HG03457 (cell line): ENCODE results near the gene KRT37.
"Not testable (repeated sequence)": the region's sequence is repeated elsewhere in the genome, so short reads cannot be mapped to it uniquely, and the experiment has no call there.

Experiments
- ATAC-seq: cut with Tn5 transposase; IDR thresholded peaks from one replicate; pipeline ENCODE4 v1.9.1; 2021; ENCODE audit warnings: moderate number of reproducible peaks; ENCODE audit not compliant: unreplicated experiment

KRT37 gene

DNA sequence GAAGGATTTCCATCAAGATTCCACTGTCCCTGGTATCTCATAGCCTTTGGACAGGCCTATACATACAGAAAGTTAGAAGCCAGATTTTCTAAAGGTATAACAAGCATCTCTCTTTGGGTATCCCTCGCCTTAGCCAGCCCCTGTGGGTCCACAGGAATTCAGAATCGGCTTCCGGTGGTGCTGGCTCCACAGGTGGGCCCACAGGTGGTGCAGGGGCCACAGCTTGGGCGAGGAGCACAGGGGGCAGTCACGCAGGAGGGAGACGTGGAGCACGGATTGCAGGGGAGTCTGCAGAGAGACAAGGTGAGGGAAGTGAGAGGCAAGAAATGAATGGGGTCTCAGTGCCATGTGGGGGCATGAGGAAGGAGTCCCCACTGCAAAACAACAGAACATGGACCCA is 12.9 kb upstream of the KRT37 start:
- no peak for ATAC-seq

DNA sequence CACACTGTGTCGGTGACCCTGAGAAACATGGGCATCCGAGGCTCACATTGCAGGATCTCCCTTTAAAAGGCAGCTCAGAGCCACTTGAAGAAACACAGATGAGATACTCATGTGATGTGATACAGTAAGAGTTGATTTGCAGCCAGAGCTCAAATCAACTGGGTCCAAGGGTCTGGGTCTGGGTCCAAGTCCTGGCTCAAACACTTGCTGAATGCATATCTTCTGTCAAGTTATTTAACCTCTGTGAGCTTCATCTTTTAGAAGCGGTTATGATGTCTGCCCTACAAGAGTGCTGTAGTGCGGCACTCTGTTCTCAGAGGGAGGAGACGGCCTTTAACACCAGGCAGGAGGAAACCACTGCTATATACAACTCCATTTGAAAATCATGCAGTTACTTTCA is 10.0 kb upstream of the KRT37 start:
- no peak for ATAC-seq

DNA sequence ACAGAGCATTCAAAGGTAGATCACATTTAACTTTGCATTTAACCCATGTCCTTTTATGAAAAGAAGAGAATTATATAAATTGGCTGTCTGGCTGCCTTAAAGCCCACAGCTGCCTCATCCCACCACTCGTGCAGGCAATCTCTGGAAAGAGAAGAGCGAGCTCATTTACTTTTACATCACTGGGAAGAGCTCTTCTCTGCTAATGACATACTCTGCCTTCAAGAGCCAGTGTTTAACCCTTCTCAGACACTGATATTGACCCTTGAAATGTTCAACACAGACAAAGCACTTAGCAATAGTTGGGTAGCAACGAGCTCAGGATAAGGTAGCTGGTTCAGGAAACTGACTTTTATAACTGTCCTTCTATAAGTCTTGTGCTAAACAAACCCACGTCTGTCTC is 9.6 kb upstream of the KRT37 start:
- ATAC-seq: no peak

DNA sequence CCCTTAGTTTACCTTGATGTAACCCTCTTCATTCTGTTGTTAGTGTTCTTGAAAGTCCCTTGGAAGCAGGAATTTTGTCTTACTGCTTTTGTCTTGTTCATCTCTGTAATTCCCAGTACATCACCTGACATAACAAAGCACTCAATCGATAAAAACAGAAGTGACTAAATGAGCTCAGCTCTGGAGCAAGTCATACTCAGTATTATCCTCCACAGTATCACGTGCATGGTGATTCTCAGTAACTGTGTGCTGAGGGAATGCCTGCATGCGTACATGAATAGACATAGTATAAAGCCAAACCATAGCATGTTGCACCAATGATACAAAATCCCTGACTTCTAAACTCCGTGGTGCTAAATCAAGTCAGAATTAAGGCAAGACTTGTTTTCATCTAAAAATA is 9.2 kb upstream of the KRT37 start:
- ATAC-seq: no peak

DNA sequence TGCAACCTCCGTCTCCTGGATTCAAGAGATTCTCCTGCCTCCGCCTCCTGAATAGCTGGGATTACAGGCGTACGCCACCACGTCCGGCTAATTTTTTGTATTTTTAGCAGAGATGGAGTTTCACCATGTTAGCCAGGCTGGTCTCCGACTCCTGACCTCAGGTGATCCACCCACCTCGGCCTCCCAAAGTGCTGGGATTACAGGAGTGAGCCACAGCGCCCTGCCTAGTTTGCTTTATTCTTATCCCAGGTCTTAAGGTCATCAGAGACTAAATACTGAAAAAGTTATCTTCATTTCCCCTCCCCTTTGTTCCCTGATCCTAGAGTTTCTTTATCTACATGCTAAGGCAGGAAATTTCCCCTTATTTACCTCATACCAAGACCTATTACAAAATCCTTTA is 6.0 kb upstream of the KRT37 start:
- ATAC-seq: not testable (repeated sequence)

DNA sequence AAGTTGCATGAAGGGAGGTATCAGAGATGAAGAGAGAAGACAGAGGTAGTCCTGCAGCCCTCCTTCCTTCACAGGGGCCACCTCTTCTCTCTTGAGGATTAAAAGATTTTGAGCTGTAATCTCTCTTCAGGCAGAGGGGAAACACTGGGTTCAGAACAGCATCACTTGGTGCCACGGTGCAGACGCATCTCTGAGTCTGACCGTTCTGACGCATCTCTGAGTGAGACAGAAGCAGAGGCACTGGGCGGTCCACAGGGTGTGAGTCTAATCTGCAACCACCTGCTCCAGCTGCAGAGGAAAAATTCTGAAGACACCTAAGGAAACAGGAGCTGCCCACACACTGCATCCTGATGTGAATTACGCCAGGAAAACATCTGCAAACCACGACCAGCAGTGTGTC is 5.3 kb upstream of the KRT37 start:
- no peak for ATAC-seq

DNA sequence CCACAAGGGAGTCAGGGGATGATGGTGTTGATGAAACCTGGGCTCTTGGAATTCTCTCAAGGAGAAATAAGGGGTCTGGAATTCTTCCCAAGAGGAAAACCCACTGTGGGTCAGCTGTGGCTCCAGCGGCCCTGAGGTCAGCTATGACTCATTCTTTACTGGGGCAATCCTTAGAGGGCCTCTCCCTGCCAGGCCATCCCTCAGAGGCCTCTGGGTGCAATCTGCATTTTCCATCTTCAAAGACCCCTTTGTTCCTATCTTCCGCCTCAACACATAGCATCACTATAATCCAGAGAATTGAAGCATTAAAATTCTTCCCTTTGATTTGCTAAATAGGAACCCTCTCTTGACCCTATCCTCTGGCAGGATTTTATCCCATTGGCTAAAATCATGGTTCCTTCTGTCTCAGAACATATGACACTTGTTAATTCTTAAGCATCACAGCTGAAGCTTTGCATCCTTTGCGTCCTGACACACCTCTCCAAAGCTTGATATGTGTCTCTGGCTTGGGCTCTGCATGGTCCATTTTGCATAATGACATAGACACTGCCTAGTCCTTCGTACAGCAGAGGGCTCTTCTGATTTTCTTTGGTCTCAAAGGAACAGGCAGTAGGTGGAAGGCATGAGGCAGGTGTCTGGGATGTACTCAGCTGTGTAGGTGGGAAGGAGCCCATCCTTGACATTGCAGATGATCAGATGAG is 4.4 kb upstream of the KRT37 start:
- ATAC-seq: no peak

DNA sequence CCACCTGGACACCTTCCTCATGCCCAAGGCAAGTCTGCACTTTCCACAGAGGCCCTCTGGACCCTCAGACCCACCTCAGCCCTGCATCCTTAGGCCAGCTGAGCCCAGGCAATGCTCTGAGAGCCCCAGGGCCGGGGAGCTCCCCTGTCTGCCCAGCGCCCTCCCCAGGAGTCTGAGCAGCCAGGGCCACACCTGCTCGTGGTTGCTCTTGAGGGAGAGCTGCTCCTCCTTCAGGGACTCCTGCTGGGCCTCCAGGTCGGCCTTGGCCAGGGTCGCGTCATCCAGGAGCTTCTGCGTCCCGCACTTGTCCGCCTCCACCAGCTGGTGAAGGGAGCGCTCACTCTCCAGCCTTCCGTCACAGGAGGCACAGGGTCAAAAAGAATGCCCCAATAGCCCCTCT is 1.8 kb downstream of the KRT37 start:
- not testable (repeated sequence) for ATAC-seq

DNA sequence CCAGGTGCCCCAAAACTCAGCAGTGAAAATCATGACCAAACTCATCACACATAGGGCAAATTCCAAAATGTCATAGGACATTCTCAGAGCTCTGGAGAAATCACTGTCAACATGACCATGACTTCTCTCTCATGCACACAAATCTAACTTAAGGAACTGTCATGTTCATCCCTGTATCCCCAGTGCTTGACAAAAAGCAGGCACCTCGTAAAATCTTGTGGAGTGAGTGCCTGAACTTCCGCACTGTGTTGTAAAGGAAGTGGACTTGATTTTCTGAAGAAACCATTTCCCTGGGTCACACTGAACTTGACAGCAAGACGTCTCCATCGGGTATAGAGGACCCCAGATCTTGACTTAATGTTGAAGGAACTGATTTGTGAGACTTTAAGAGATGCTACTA is 2.8 kb downstream of the KRT37 start:
- no peak for ATAC-seq

DNA sequence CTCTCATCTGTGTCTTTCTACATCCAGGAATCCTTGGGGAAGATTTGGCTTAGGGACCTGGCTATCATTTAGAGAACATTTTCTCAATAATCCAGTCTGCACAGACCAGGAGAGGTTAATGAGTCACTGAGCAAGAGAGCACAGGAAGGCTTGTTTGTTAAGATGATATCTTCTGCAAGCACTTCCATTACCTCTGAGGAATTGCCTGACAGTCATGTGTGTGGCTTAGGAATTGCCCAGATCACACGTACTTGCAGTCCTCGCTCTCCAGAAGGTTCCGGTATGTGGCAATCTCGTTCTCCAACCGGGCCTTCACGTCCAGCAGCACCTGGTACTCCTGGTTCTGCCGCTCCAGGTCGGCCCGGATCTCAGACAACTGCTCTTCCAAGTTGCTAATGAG is 3.3 kb downstream of the KRT37 start:
- no peak for ATAC-seq

DNA sequence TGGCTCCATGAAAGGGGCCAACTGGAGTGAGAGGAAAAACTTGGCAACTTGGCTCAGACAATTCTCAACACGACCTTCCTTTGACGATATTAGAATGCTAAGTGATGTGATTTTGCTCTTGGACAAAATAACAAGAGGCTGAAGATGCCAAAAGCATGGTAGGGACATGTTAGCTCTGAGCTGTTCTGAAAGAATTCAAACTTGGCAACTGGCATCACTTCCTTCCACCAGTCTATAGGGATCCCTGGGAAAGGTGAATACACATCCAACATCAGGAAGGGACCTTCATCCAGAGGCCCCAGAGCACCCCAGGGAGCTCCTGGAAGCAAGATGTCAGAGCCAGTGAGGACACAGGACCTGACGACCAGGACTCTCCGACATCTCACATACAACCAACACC is 4.3 kb downstream of the KRT37 start:
- no peak for ATAC-seq

DNA sequence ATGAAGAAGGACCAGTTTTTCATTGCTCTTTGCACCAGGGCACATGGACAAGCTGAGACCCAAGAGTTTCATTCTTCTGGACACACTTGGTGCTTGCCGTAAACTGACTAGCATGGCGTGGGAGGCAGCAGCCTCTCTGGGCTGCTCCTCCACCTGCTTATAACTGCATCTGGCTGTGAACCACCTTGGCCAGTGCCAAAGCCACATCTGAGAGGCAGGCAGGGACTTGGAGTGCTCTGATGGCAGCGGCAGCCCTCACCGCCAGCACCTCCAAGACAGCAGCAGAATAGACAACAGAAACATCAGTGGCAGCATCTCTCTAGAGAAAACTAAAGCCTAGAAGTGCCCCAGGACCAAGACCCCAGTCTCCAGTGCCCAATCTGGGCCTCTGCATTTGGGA is 4.7 kb downstream of the KRT37 start:
- no peak for ATAC-seq

DNA sequence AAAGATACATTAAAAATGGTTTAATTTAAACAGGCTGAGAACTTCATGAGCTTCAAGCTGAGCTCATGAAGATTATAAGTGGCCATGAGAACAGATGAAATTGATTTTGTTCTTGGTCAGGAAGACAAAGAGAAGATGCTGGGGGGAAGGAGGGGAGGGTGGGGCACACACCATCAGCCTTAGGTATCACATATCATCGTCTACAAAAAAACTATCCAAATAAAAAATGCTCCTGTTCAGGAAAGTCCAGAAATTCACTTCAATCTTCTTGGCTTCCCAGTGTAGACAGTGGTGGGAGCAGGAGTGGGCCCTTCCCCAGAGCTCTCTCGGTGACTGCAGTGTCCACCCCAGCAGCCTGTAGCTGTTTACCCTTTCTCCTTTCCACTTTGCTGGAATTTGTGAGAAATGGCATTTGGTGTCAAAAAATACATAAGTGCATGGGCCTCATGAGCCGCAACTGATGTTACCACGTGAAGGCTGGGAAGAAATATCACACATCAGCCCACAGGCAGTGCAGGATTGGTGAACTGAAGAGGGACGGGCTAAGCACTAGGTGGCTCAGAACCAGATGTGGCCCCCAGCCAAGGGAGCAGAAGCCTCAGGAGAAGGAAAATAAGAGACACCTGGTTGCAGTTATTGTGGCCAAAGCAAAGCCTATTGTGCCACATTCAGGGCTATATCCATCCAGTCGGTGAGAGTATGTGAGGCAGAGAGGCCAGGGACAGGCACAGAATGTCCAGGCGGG is 6.1 kb downstream of the KRT37 start:
- no peak for ATAC-seq

DNA sequence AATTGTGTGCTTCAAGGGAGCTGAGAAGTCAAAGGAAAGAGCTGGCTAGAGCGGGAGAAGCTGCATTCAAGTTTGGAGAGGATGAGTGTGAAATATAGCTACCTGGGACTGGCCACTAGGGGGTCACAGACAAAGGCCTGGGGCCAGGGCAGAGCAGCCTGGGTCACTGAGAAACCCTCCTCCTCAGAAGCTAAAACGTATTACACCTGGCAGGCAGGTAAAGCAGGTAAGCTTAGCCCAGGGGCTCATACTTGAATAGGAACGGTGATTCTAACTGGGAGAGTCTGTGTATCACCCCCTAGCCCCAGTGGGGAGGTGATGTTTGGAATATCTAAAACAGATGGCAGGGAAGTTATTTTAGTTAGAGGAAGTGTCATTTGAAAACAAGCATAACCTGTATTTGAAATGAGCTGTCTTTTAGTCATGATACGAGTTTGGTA is 6.8 kb downstream of the KRT37 start:
- ATAC-seq: no peak

DNA sequence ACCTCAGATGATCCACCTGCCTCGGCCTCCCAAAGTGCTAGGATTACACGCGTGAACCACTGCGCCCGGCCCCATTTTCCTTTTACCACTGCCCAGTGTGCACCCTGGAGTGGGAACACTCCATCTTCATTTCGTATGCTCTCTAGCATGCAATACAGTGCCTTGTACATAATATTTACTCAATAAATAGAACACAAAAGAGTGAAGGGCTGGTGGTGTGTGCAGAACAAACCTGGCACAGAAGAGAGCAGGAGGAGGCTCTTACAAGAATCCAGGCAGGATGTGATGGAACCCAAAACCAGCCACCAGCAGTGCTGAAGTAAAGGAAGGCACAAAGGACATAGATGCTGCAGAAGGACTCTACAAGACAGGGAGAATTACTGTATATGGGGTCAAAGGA is 7.3 kb downstream of the KRT37 start:
- ATAC-seq: no peak

DNA sequence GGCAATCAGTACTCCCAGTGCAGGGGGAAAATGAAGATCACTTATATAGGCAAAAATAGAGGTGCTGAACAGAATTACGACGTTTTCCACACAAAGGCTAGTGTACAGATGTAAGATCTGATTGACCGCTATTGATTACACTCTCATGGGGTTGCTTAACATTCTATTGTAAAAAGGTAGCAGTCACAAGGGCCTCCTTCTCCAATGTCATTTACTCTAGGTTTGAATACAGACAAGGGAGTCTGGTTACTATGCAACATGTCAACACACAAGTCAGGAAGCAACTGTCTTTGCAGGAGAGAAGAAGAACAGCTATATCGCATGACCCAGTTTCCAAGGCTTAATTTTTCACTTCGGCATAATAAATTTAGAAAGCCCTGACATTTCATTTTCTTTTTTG is 7.9 kb downstream of the KRT37 start:
- no peak for ATAC-seq

DNA sequence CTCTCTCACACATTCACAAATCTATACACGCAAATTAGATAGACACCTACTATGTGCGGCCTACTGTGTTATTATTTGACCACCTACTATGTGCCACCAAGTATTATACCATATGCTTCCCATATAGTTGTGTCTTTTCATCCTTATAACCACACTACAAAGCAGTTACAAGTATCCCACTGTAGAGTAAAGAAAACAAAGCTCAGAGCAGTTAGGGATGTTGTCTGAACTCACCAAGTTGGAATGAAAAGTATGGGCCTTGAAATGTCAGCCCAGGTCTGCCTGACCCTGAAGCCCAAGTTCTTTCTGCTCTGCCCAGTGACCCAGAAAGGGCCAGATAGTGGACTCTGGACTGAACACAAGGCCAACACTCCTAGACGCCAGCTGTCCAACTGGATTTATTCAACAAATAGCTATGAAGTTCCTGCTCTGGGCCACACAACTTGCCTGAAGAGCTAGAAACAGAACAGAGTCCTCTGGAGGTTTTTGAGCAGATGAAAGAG is 8.5 kb downstream of the KRT37 start:
- no peak for ATAC-seq

DNA sequence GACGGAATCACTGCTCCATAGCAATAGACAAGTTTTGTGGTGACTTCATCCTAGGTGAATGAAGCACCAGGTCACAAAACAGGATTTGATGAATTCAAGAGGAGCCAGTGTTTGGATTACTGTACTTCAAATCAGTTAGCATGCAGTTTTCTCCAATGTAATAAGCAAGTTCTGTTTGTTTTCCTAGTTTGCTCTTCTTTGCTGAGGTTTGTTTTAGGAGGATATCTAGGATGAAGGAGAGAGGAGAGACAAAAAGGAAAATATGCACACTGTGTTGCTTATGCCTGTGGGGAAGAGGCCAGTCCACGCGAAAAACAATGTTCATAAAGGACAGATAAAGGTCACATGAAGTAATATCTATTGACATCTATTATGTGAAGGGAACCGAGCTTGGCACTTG is 9.0 kb downstream of the KRT37 start:
- ATAC-seq: no peak

DNA sequence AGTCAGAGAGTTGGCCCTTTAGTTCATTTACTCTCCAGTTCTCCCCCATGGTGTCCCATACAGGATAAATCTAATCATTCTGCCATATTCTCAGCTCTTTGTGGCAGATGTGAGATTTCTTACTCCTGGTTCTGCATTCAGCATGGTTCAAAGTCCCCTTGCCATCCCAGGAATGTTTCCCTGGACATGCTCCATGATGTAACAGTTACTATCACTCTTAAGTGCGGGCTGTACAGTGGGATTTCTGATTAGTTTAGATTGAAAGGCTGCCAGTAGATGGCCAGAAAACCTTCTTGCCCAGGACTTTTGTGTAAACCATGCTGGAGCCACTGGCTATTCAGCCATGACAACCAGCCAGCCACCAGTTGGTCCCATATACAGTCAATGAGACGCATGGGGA is 10.4 kb downstream of the KRT37 start:
- no peak for ATAC-seq

DNA sequence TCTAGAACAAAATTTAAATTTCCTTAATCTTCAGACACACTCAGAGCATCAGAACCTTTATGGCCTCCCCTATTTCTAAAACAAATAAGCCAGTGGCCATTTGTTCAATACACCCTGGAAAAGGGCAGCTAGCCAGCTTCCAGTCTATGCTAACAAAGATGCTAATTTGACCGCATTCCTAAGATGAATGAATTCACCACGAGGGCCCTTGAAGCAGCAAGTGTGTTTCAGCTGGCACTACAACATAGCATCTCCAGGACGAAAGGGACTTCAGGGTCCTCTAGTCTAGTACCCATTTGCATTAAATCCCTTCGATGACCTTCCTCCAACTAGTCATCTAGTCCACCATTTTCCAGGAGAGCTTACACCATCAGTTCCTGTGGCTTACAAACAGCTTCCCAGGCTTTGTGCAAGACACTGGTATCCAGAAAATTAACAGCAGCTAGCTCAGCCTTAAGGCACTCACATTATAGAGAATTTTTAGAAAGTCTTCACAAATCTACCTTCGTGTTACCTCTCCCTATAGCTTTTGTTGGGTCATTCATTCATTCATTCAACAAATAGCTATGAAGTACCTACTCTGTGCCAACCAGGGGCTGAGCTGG is 10.9 kb downstream of the KRT37 start:
- ATAC-seq: no peak

DNA sequence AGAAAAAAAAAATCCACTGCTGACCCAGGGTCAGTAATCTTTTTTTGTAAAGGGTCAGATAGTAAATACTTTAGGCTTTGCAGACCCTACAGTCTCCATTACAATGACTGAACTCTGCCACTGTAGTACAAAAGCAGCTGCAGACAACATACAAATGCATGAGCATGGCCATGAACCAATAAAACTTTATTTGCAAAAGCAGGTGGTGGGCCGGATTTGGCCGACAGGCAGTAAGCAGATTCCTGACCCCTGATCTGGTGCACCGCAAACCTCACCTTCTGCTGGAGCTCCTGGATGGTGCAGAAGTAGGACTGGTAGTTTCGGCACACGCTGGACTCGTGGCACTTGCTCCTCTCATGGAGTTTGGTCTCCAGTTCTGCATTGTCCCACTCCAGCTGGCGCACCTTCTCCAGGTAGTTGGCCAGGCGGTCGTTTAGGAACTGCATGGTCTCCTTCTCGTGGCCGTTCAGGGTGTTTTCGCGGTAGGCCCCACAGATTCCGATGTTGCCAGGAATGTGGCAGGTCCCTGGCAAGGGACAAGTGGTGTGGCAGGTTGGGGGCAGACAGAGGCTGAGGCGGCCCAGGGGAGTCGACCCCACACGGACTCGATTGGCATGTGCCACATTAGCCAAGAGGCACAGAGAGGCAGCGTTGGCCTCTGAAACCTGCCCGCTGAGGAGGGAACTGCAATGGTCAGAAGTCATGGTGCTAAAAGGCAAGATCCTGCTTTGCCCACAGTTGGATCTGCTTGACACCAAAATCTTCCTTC is 13.1 kb downstream of the KRT37 start:
- ATAC-seq: no peak
